MM.1S (cell line): ENCODE measurements around the gene MTIF3.

Source experiments
- CTCF ChIP-seq: fragments of 300-600 bp; sonication (generic); IDR thresholded peaks from 2 replicates; pipeline ENCODE4 v1.5.1; 2016; ENCODE audit warnings: antibody characterized with exemption, low read length, mixed read lengths
- EZH2 ChIP-seq: fragments of 300-600 bp; sonication (generic); optimal IDR thresholded peaks from 2 replicates; pipeline ENCODE3; 2017; ENCODE audit warnings: low read depth, mild to moderate bottlenecking, antibody characterized with exemption, low read length, mixed read lengths
- EZH2phosphoT487 ChIP-seq: fragments of 300-600 bp; sonication (generic); IDR thresholded peaks from 2 replicates; pipeline ENCODE4 v1.6.1; 2018; ENCODE audit warnings: antibody characterized with exemption, low read length

GRCh38 chr13:27495551-27495950, 45.2 kb upstream of the MTIF3 start:
- TF ChIP-seq CTCF (no peak), EZH2phosphoT487 (no peak), EZH2 (no peak)
